ENCODE measurements around the gene F12. TPM values are rescaled to one million over a fixed set of nuclear protein-coding genes. Genes with fewer than 3 reads are reported as not detected.

F12 gene
- total RNA-seq, 2 donors from 2014 or later, result 0.43 TPM; not detected in 1

DNA sequence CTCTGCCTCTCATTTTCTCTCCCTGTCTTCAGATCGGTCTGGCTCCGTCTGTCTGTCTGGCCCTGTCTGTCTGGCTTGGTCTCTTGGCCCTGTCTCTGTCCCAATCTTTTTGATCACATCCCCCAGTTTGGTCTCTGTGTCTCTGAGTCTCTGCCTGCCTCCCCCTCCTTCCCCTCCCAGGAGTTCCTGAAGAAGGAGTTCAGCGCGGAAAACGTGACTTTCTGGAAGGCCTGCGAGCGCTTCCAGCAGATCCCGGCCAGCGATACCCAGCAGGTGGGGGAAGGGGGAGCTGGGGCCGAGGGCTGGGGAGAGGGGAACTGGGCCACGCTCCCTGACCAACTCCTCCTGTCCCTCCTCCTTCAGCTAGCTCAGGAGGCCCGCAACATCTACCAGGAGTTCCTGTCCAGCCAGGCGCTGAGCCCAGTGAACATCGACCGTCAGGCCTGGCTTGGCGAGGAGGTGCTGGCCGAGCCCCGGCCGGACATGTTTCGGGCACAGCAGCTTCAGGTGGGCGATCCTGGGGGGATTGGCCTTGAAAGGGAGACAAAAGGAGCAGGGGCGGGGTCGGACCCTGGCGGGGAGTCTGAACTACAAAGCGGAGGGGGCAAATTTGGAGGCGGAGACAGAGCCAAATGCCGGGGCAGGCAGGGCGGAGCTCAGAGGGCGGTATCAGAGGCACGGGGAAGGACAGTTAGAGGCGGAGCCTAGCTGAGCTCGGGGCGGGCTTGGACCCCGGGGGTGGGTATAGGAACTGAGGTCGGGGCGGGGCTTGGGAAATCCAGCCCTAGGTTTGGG is 42.6 kb downstream of the F12 start:
- peak; percentile 87 for DNase-seq (ENCODE audit: low spot score)
- Histone ChIP-seq H3K9me3 (no peaks in the 10 kb centered on the region), H3K4me1 (peaks cover 0 to 52% of the 10 kb centered on the region in 2 donors), H3K36me3 (no peaks in the 10 kb centered on the region), H3K27ac (peak overlapping the region; percentile 86 to 87), H3K27me3 (no peaks in the 10 kb centered on the region), H3K4me3 (peak overlapping the region; percentile 36 to 50)
- TF ChIP-seq, protein P1, sequence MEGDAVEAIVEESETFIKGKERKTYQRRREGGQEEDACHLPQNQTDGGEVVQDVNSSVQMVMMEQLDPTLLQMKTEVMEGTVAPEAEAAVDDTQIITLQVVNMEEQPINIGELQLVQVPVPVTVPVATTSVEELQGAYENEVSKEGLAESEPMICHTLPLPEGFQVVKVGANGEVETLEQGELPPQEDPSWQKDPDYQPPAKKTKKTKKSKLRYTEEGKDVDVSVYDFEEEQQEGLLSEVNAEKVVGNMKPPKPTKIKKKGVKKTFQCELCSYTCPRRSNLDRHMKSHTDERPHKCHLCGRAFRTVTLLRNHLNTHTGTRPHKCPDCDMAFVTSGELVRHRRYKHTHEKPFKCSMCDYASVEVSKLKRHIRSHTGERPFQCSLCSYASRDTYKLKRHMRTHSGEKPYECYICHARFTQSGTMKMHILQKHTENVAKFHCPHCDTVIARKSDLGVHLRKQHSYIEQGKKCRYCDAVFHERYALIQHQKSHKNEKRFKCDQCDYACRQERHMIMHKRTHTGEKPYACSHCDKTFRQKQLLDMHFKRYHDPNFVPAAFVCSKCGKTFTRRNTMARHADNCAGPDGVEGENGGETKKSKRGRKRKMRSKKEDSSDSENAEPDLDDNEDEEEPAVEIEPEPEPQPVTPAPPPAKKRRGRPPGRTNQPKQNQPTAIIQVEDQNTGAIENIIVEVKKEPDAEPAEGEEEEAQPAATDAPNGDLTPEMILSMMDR (IDR thresholded peaks at IDR 0.05), result no peak

DNA sequence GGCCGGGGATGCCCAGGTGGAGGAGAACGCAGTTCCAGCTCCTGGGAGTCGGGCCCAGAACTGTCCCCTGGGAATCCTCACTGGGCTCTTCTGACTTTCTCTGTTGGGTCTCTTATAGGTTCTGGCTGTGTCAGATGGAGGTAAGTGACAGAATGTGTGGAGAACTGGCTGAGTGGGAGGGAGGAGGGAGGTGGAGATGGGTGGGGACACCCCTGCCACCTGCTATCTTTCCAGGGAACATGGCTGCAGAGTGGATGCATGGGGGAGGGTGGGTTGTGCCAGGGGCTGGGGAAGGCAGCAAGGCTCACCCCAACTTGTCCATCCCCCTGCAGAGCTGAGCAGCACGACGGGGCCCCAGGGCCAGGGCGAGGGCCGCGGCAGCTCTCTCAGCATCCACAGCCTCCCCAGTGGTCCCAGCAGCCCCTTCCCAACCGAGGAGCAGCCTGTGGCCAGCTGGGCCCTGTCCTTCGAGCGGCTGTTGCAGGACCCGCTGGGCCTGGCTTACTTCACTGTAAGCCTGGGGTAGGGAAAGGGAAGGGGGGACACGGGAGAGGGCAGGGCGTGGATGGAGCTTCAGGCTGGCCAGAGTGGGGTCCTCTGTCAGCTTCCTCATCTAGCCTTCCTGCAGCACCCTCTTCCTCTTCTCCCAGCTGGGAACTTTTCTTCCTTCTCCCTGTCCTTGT is 43.4 kb downstream of the F12 start:
- TF ChIP-seq, protein P1 (IDR thresholded peaks at IDR 0.05), result no peak
- H3K4me3 ChIP-seq, result no peak overlapping the region

DNA sequence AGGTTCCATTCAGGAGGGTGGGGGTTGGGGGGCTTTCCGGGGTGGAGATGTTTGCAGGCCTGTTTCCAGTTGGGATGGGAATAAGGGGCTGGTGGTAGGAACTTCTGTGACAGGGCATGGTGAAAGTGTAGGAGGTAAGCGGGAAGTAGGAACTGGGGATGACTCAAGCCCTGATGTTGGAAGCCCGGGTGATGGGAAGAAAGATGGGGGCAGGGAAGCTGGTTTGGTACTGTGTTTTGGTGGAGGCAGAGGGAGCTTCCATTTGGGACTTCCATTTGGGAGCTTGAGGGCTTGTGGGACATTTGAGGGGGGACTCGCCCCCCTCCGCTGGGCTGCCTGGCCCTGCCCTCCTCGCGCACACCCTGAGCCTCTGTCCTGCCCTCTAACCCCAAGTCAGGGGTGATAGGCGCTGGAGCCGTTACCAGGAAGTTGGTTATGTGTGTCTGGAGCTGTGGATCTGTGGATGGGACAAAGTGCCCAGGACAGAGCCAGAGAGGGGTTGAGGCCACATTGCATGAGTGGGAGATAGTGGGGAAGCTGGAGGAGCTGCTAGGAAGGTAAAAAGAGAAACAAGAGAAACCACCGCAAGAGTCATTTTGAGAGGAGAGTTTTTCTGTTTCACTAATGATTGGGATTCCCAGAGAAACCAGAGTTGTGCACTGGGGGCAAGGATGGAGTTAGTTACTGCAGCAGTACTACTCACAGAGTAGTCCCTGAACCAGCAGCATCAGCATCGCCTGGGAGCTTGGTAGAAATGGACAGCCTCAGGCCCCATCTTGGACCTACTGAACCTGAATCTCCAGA is 45.0 kb downstream of the F12 start:
- Histone ChIP-seq H3K27ac (no peak overlapping the region), H3K4me3 (no peak overlapping the region), H3K4me1 (peaks cover 0 to 39% of the 10 kb centered on the region in 2 donors), H3K9me3 (no peaks in the 10 kb centered on the region), H3K27me3 (no peaks in the 10 kb centered on the region), H3K36me3 (no peaks in the 10 kb centered on the region)
- DNase-seq (ENCODE audit: low spot score), result no peak
- TF ChIP-seq, protein P1 (IDR thresholded peaks at IDR 0.05), result no peak

More for the DNA sequence above, 43.4 kb downstream of the F12 start:
- DNase-seq (ENCODE audit: low spot score), result no peak
- peaks cover 0 to 45% of the 10 kb centered on the region in 2 donors for H3K4me1 ChIP-seq
- H3K27me3 ChIP-seq, result no peaks in the 10 kb centered on the region
- peak overlapping the region; percentile 86 to 87 for H3K27ac ChIP-seq
- no peaks in the 10 kb centered on the region for H3K9me3 ChIP-seq
- H3K36me3 ChIP-seq, result no peaks in the 10 kb centered on the region

DNA sequence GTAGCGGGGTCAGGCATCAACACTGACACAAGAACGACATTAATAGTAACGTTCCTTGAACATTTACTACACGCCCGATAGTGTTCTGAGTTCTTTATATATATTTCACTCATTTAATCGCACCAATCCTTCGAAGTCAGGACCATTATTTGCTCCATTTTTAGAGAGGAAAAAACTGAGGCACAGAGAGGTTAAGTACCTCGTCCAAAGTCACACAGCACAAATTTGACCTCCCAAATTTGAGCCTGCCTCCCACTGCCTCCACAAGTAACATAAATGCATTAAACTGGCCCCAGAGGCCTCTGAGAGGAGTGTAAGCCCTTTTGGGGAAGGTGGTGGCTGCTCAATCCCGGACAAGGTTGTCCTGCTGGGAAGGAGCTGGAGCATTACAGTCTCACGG is 45.8 kb downstream of the F12 start:
- Histone ChIP-seq H3K36me3 (no peaks in the 10 kb centered on the region), H3K4me1 (peaks cover 0 to 39% of the 10 kb centered on the region in 2 donors), H3K4me3 (peak overlapping the region; percentile 34 to 57), H3K27ac (no peak overlapping the region), H3K9me3 (no peaks in the 10 kb centered on the region), H3K27me3 (no peaks in the 10 kb centered on the region)
- TF ChIP-seq, protein P1 (IDR thresholded peaks at IDR 0.05), result no peak
- DNase-seq (ENCODE audit: low spot score), result no peak

DNA sequence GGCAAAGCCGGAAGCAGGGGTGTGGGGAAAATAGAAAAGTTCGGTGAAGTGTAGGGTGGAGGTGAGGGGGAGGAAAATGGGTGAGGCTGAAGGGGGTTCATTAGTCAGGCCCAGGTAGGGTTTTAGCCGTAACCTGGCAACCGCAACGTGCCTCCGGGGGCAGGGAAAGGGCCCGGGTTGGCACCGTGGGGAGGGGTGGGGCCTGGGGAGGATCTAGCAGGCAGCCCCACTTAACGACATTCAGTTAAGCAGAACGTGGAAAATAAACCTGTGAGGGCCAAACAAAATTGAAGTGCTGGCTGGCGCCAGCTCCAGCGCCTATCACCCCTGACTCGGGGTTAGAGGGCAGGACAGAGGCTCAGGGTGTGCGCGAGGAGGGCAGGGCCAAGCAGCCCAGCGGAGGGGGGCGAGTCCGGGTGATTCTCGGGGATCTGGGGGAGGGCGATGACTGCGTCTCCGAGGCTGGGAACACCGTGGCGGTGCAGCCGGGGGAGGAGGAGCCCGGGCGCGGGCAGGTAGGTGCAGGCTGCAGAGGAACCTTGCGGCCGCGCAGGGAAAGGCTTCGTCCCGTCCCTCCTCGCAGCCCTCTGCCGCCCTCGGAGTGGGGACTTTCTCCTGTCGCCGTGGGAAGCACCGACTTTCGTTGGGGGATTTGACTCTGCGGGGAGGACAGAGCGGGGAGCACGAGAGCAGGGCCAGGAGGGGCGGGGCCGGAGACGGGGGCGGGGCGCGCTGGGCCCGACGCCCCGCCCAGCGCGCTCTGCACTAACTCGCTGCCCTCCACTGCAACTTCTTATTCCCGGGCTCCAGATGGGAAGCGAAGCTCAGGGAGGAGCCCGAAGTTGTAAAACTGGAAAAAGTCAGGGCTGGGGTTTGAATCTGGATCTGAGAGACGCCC is 46.5 kb downstream of the F12 start:
- Histone ChIP-seq H3K4me1 (peaks cover 0 to 36% of the 10 kb centered on the region in 2 donors), H3K36me3 (no peaks in the 10 kb centered on the region), H3K27ac (peak overlapping the region in 1 of 2 donors; percentile 26), H3K9me3 (no peaks in the 10 kb centered on the region), H3K27me3 (no peaks in the 10 kb centered on the region), H3K4me3 (peak overlapping the region; percentile 34 to 57)
- TF ChIP-seq, protein P1 (IDR thresholded peaks at IDR 0.05), result no peak
- no peak for DNase-seq (ENCODE audit: low spot score)
